K562 (cell line): ENCODE data around the gene DPAGT1. TPM values are rescaled to one million over a fixed set of nuclear protein-coding genes. Genes with fewer than 3 reads are reported as not detected.

Source experiments
- MED1 ChIP-seq: sonication (generic); formaldehyde crosslinking; IDR thresholded peaks from 2 replicates; pipeline ENCODE4 v1.8.1; 2023; ENCODE audit warnings: missing genetic modification reagents, borderline replicate concordance
- SREBF1 ChIP-seq: fragments of 150-350 bp; IDR thresholded peaks from 2 replicates; pipeline ENCODE4 v1.6.1; 2014; ENCODE audit warnings: antibody characterized with exemption, low read depth, low read length, borderline replicate concordance
- polyA plus RNA-seq, 8 experiments: library from polyadenylated mRNA; depleted of rRNA in 4 of 8; stranded (reverse) in 5 of 8; unstranded in 3 of 8; fragments of >200 nt; fragmentation: Nextera tagmentation in 2 of 8; fragmentation: Illumina TruSeq in 1 of 8; extraction: Ambion mirVana in 2 of 8; extraction: Trizol in 1 of 8; gene quantifications; 2 replicates each; pipeline versions ENCODE4 v1.2.1 to v1.2.3, GENCODE V29; 2011 to 2014; ENCODE audit warnings: inconsistent platforms in 1 of 8, missing spikeins in 1 of 8
- total RNA-seq, 7 experiments: library from RNA; depleted of rRNA in 6 of 7; stranded (reverse); fragments of >200 nt in 6 of 7; fragmentation: Illumina TruSeq in 2 of 7; extraction: Trizol in 2 of 7; gene quantifications; 2 replicates each; pipeline versions ENCODE4 v1.2.1 to v1.2.3, GENCODE V29; 2011 to 2021; ENCODE audit warnings: low replicate concordance in 1 of 7
- TF ChIP-seq, protein P1 (sequence below), 2 experiments: fragments of 450-650 bp; formaldehyde crosslinking in 1 of 2; IDR thresholded peaks; 2 replicates each; pipeline versions ENCODE4 v1.4.0 to v1.6.1; 2014 to 2020; ENCODE audit warnings: mild to moderate bottlenecking in 2 of 2, borderline replicate concordance in 1 of 2, low read depth in 1 of 2
- TF ChIP-seq, protein P2 (sequence below): fragments of 250-450 bp; sonication (Bioruptor Pico); IDR thresholded peaks from 2 replicates; pipeline ENCODE4 v1.9.0; 2021; ENCODE audit warnings: mild to moderate bottlenecking, inconsistent platforms
- TF ChIP-seq, protein P3 (sequence below): fragments of 250-450 bp; sonication (Bioruptor Pico); IDR thresholded peaks from 2 replicates; pipeline ENCODE4 v1.5.0; 2021; ENCODE audit warnings: mild to moderate bottlenecking, borderline replicate concordance

The DPAGT1 gene
- total and polyA plus RNA-seq, 9 of the 15 experiments (the other 6 are each of a cell fraction or from before 2014, with no cell fraction given) = 29.9 to 135 (median 85.0) TPM

DNA sequence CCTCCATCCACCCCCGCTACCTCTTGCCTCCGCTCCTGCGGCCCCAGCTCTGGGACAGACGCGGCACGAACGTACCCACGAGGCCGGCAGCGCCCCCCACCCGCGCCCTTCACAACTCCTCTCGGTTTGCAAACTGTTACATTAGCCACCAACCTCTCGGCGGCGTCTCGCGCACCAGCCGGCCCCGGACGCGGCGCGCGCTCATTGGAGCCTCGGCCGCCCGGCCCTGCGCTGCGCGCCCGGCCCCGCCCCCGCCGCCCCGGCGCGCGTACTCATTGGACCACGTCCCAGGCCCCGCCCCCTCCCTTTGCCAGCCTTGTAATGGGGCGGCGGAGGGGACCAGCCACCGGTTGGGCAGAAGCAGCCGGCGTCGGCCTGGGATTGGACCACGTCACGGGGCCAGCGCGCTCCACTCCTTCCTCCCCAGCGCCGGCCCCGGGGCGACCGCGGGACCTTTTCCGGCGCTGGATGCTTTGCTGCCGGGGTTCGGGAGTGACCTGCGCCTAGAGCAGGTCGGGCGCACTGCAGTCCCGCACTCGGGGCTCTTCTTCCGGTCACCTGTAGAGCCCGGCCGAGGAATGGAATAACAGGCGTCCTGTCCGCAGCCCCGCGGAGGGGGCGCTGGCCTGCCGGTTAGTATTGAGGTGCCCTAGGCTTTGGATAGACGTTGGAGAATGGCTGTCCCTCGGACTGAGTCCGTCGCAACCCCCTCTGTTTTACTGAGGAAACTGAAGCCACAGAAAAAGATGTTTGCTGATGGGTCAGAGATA, 44.5 kb downstream of the DPAGT1 start, which contains the start of gene HYOU1 (continued):
- TF ChIP-seq, protein P1, sequence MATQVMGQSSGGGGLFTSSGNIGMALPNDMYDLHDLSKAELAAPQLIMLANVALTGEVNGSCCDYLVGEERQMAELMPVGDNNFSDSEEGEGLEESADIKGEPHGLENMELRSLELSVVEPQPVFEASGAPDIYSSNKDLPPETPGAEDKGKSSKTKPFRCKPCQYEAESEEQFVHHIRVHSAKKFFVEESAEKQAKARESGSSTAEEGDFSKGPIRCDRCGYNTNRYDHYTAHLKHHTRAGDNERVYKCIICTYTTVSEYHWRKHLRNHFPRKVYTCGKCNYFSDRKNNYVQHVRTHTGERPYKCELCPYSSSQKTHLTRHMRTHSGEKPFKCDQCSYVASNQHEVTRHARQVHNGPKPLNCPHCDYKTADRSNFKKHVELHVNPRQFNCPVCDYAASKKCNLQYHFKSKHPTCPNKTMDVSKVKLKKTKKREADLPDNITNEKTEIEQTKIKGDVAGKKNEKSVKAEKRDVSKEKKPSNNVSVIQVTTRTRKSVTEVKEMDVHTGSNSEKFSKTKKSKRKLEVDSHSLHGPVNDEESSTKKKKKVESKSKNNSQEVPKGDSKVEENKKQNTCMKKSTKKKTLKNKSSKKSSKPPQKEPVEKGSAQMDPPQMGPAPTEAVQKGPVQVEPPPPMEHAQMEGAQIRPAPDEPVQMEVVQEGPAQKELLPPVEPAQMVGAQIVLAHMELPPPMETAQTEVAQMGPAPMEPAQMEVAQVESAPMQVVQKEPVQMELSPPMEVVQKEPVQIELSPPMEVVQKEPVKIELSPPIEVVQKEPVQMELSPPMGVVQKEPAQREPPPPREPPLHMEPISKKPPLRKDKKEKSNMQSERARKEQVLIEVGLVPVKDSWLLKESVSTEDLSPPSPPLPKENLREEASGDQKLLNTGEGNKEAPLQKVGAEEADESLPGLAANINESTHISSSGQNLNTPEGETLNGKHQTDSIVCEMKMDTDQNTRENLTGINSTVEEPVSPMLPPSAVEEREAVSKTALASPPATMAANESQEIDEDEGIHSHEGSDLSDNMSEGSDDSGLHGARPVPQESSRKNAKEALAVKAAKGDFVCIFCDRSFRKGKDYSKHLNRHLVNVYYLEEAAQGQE (IDR thresholded peaks at IDR 0.05; ENCODE audit: borderline replicate concordance) = no peak
- TF ChIP-seq, protein P1 (CRISPR knock-in tag; IDR thresholded peaks at IDR 0.05; ENCODE audit: low read depth) = peak; percentile 32; the same call in 1 of the 2 replicates
- TF ChIP-seq MED1 (CRISPR knock-in tag) = no peak
- TF ChIP-seq, protein P2, sequence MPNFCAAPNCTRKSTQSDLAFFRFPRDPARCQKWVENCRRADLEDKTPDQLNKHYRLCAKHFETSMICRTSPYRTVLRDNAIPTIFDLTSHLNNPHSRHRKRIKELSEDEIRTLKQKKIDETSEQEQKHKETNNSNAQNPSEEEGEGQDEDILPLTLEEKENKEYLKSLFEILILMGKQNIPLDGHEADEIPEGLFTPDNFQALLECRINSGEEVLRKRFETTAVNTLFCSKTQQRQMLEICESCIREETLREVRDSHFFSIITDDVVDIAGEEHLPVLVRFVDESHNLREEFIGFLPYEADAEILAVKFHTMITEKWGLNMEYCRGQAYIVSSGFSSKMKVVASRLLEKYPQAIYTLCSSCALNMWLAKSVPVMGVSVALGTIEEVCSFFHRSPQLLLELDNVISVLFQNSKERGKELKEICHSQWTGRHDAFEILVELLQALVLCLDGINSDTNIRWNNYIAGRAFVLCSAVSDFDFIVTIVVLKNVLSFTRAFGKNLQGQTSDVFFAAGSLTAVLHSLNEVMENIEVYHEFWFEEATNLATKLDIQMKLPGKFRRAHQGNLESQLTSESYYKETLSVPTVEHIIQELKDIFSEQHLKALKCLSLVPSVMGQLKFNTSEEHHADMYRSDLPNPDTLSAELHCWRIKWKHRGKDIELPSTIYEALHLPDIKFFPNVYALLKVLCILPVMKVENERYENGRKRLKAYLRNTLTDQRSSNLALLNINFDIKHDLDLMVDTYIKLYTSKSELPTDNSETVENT (CRISPR knock-in tag) = peak; percentile 93
- TF ChIP-seq SREBF1 = no peak
- TF ChIP-seq, protein P3, sequence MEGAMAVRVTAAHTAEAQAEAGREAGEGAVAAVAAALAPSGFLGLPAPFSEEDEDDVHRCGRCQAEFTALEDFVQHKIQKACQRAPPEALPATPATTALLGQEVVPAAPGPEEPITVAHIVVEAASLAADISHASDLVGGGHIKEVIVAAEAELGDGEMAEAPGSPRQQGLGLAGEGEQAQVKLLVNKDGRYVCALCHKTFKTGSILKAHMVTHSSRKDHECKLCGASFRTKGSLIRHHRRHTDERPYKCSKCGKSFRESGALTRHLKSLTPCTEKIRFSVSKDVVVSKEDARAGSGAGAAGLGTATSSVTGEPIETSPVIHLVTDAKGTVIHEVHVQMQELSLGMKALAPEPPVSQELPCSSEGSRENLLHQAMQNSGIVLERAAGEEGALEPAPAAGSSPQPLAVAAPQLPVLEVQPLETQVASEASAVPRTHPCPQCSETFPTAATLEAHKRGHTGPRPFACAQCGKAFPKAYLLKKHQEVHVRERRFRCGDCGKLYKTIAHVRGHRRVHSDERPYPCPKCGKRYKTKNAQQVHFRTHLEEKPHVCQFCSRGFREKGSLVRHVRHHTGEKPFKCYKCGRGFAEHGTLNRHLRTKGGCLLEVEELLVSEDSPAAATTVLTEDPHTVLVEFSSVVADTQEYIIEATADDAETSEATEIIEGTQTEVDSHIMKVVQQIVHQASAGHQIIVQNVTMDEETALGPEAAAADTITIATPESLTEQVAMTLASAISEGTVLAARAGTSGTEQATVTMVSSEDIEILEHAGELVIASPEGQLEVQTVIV (CRISPR knock-in tag) = no peak
